Measurements from ENCODE around the gene ATP2B3. TPM values are rescaled to one million over a fixed set of nuclear protein-coding genes. Genes with fewer than 3 reads are reported as not detected.

Gene ATP2B3
- total and polyA plus RNA-seq, 4 donors, result 11.8 to 20.1 (median 16.6) TPM

DNA sequence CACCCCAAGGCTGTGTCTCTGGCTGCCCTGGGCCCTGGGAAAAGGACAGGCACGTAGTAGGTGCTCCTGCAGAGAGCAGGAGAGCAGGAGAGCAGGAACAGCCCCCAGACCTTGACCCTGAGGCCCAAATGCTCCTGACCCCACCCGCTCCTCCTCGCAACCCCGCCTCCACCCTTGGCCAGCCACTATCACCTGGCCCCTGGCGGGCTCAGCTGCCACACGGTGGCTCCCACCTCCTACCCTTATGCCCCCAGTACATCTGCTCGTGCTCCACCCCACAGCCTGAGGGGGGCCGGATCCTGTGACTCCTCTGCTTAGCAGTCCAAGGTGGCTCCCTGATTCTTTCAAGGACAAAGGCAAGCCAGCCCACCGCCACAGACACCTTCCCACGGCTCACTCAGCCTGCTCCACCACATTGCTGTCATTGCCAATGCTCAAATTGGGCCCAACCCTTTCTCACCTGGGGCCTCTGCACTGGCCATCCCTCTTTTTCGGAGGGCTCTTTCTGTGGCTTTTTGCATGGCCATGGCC, 41.6 kb upstream of the ATP2B3 start:
- H3K27ac ChIP-seq (ENCODE audit: low read depth, low read length), result no peak overlapping the region
- H3K4me1 ChIP-seq (ENCODE audit: control insufficient read depth, insufficient read depth, low read length), result peaks cover 64% of the 10 kb centered on the region
- 80% methylated on average over 11 of the region's 11 CpGs for WGBS (ENCODE audit: insufficient coverage)
- H3K9me3 ChIP-seq (ENCODE audit: control insufficient read depth, insufficient read depth, low read length), result no peaks in the 10 kb centered on the region
- DNase-seq (ENCODE audit: low read depth in 4 of 6, low spot score in 6 of 6), result no peak
- no peak overlapping the region for H3K4me3 ChIP-seq (ENCODE audit: low read depth, low read length)
- no peaks in the 10 kb centered on the region for H3K27me3 ChIP-seq (ENCODE audit: control insufficient read depth, insufficient read depth, low read length)
- no peaks in the 10 kb centered on the region for H3K36me3 ChIP-seq (ENCODE audit: control insufficient read depth, insufficient read depth, low read length)

GRCh38 chrX:153476666-153477363, 40.6 kb upstream of the ATP2B3 start:
- DNase-seq (ENCODE audit: low read depth in 4 of 6, low spot score in 6 of 6), result peak in 1 of 6 donors; percentile 55

GRCh38 chrX:153477364-153477857, 40.0 kb upstream of the ATP2B3 start:
- peaks cover 62% of the 10 kb centered on the region for H3K4me1 ChIP-seq (ENCODE audit: control insufficient read depth, insufficient read depth, low read length)
- 61% methylated on average over 11 of the region's 11 CpGs for WGBS (ENCODE audit: insufficient coverage)
- DNase-seq (ENCODE audit: low read depth in 4 of 6, low spot score in 6 of 6), result no peak
- no peaks in the 10 kb centered on the region for H3K27me3 ChIP-seq (ENCODE audit: control insufficient read depth, insufficient read depth, low read length)
- peaks cover under 1% of the 10 kb centered on the region for H3K36me3 ChIP-seq (ENCODE audit: control insufficient read depth, insufficient read depth, low read length)
- no peak overlapping the region for H3K4me3 ChIP-seq (ENCODE audit: low read depth, low read length)
- H3K27ac ChIP-seq (ENCODE audit: low read depth, low read length), result peak overlapping the region; percentile 79
- no peaks in the 10 kb centered on the region for H3K9me3 ChIP-seq (ENCODE audit: control insufficient read depth, insufficient read depth, low read length)

More at GRCh38 chrX:153476666-153477363, 40.6 kb upstream of the ATP2B3 start:
- Histone ChIP-seq H3K27me3 (ENCODE audit: control insufficient read depth, insufficient read depth, low read length) (no peaks in the 10 kb centered on the region), H3K27ac (ENCODE audit: low read depth, low read length) (peak overlapping the region; percentile 79), H3K36me3 (ENCODE audit: control insufficient read depth, insufficient read depth, low read length) (no peaks in the 10 kb centered on the region), H3K4me1 (ENCODE audit: control insufficient read depth, insufficient read depth, low read length) (peaks cover 62% of the 10 kb centered on the region), H3K4me3 (ENCODE audit: low read depth, low read length) (no peak overlapping the region), H3K9me3 (ENCODE audit: control insufficient read depth, insufficient read depth, low read length) (no peaks in the 10 kb centered on the region)
- 59% methylated on average over 11 of the region's 16 CpGs for WGBS (ENCODE audit: insufficient coverage)

- no peak for DNase-seq (ENCODE audit: low read depth in 4 of 6, low spot score in 6 of 6)
- Histone ChIP-seq H3K27ac (ENCODE audit: low read depth, low read length) (peak overlapping the region; percentile 79), H3K36me3 (ENCODE audit: control insufficient read depth, insufficient read depth, low read length) (peaks cover 3% of the 10 kb centered on the region), H3K4me1 (ENCODE audit: control insufficient read depth, insufficient read depth, low read length) (peaks cover 62% of the 10 kb centered on the region), H3K4me3 (ENCODE audit: low read depth, low read length) (no peak overlapping the region), H3K27me3 (ENCODE audit: control insufficient read depth, insufficient read depth, low read length) (no peaks in the 10 kb centered on the region), H3K9me3 (ENCODE audit: control insufficient read depth, insufficient read depth, low read length) (no peaks in the 10 kb centered on the region)
- 76% methylated on average over 9 of the region's 9 CpGs for WGBS (ENCODE audit: insufficient coverage)
These were observed 39.5 kb upstream of the ATP2B3 start for GRCh38 chrX:153477901-153478300.

GRCh38 chrX:153478746-153479145, 38.7 kb upstream of the ATP2B3 start:
- peaks cover 62% of the 10 kb centered on the region for H3K4me1 ChIP-seq (ENCODE audit: control insufficient read depth, insufficient read depth, low read length)
- peak overlapping the region; percentile 61 for H3K27ac ChIP-seq (ENCODE audit: low read depth, low read length)
- peaks cover 3% of the 10 kb centered on the region for H3K36me3 ChIP-seq (ENCODE audit: control insufficient read depth, insufficient read depth, low read length)
- WGBS (ENCODE audit: insufficient coverage), result 66% methylated on average over 16 of the region's 16 CpGs
- H3K27me3 ChIP-seq (ENCODE audit: control insufficient read depth, insufficient read depth, low read length), result no peaks in the 10 kb centered on the region
- H3K4me3 ChIP-seq (ENCODE audit: low read depth, low read length), result no peak overlapping the region
- H3K9me3 ChIP-seq (ENCODE audit: control insufficient read depth, insufficient read depth, low read length), result no peaks in the 10 kb centered on the region
- peak in 3 of 6 donors; percentile 33 to 65 (median 61) for DNase-seq (ENCODE audit: low read depth in 4 of 6, low spot score in 6 of 6)

DNA sequence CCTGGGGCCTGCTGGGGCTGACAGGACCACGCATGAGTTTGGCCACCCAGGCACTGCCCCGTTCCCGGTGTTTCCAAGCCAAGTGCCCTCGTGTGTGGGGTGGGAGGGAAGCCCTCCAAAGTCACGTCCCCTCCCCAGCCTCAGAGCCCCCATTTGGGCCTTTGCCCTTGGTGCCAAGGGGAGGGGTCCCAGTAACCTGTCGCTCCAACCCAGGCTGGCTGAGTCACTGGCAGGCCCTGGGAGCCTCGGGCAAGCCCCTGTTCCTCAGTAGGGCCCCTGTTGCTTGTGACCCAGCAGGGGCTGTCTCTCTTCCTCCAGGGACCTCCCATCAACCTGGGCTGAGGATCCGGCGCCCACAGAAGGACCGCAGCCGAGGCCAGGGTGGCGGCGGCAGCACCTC, 36.4 kb upstream of the ATP2B3 start:
- no peaks in the 10 kb centered on the region for H3K27me3 ChIP-seq (ENCODE audit: control insufficient read depth, insufficient read depth, low read length)
- WGBS (ENCODE audit: insufficient coverage), result 92% methylated on average over 9 of the region's 13 CpGs
- H3K27ac ChIP-seq (ENCODE audit: low read depth, low read length), result no peak overlapping the region
- peaks cover 3% of the 10 kb centered on the region for H3K36me3 ChIP-seq (ENCODE audit: control insufficient read depth, insufficient read depth, low read length)
- peaks cover 58% of the 10 kb centered on the region for H3K4me1 ChIP-seq (ENCODE audit: control insufficient read depth, insufficient read depth, low read length)
- DNase-seq (ENCODE audit: low read depth in 4 of 6, low spot score in 6 of 6), result no peak
- no peaks in the 10 kb centered on the region for H3K9me3 ChIP-seq (ENCODE audit: control insufficient read depth, insufficient read depth, low read length)
- no peak overlapping the region for H3K4me3 ChIP-seq (ENCODE audit: low read depth, low read length)

DNA sequence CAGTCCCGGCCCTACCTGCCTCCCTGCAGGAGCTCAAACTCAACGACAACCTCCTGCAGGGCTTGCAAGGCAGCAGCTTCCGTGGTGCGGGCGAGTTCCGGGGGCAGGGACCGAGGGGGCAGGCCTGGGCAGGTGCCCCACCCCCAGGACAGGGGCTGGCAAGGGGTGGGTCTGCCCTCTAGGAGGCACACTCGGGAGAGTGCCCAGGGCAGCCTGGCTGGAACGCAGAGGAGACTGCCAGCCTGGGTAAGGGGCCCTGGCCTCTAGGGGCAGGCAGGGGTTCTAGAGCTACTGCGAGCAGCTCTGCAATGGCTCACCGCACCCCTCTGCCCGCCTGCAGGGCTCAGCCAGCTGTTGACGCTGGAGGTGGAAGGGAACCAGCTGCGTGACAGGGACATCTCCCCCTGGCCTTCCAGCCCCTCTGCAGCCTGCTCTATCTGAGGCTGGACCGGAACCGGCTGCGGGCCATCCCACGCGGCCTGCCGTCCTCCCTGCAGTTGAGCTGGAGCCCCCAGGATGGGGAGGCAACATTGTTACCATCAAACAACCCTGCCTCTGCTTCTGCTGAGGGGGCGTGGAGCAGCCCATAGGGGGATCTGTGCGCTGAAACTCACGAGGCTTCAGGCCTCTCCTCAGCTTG, 34.9 kb upstream of the ATP2B3 start:
- DNase-seq (ENCODE audit: low read depth in 4 of 6, low spot score in 6 of 6), result no peak
- H3K4me1 ChIP-seq (ENCODE audit: control insufficient read depth, insufficient read depth, low read length), result peaks cover 62% of the 10 kb centered on the region
- WGBS (ENCODE audit: insufficient coverage), result 81% methylated on average over 23 of the region's 23 CpGs
- H3K27ac ChIP-seq (ENCODE audit: low read depth, low read length), result no peak overlapping the region
- H3K4me3 ChIP-seq (ENCODE audit: low read depth, low read length), result no peak overlapping the region
- no peaks in the 10 kb centered on the region for H3K27me3 ChIP-seq (ENCODE audit: control insufficient read depth, insufficient read depth, low read length)
- H3K9me3 ChIP-seq (ENCODE audit: control insufficient read depth, insufficient read depth, low read length), result no peaks in the 10 kb centered on the region
- H3K36me3 ChIP-seq (ENCODE audit: control insufficient read depth, insufficient read depth, low read length), result peaks cover 3% of the 10 kb centered on the region

- H3K27ac ChIP-seq (ENCODE audit: low read depth, low read length), result no peak overlapping the region
- 83% methylated on average over 30 of the region's 30 CpGs for WGBS (ENCODE audit: insufficient coverage)
- H3K36me3 ChIP-seq (ENCODE audit: control insufficient read depth, insufficient read depth, low read length), result peaks cover 3% of the 10 kb centered on the region
- H3K4me3 ChIP-seq (ENCODE audit: low read depth, low read length), result no peak overlapping the region
- no peak for DNase-seq (ENCODE audit: low read depth in 4 of 6, low spot score in 6 of 6)
- no peaks in the 10 kb centered on the region for H3K9me3 ChIP-seq (ENCODE audit: control insufficient read depth, insufficient read depth, low read length)
- H3K27me3 ChIP-seq (ENCODE audit: control insufficient read depth, insufficient read depth, low read length), result no peaks in the 10 kb centered on the region
- peaks cover 48% of the 10 kb centered on the region for H3K4me1 ChIP-seq (ENCODE audit: control insufficient read depth, insufficient read depth, low read length)
These were observed 31.9 kb upstream of the ATP2B3 start for GRCh38 chrX:153485396-153486080.

DNA sequence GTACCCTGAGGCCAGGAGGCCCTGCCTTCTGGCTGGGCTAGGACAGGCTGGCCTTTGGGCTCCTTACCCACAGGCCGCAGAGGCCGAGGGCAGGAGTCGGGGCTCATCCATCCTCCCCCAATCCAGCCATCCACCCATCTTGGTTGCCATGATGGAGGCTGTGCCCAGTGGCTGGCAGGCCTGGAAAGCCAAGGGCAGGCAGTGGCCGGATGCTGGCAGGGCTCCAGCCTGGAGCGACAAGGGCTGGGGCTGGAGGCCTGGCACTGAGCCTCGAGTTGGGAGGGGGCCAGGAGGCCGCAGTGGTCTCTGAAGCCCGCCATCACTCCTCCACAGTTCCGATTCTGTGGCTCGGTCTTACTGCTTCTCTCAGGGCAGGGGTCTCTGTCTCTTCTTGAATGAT, 31.3 kb upstream of the ATP2B3 start:
- Histone ChIP-seq H3K4me3 (ENCODE audit: low read depth, low read length) (no peak overlapping the region), H3K9me3 (ENCODE audit: control insufficient read depth, insufficient read depth, low read length) (no peaks in the 10 kb centered on the region), H3K27ac (ENCODE audit: low read depth, low read length) (no peak overlapping the region), H3K4me1 (ENCODE audit: control insufficient read depth, insufficient read depth, low read length) (peaks cover 47% of the 10 kb centered on the region), H3K27me3 (ENCODE audit: control insufficient read depth, insufficient read depth, low read length) (no peaks in the 10 kb centered on the region), H3K36me3 (ENCODE audit: control insufficient read depth, insufficient read depth, low read length) (peaks cover 3% of the 10 kb centered on the region)
- 64% methylated on average over 9 of the region's 10 CpGs for WGBS (ENCODE audit: insufficient coverage)
- DNase-seq (ENCODE audit: low read depth in 4 of 6, low spot score in 6 of 6), result peak in 1 of 6 donors; percentile 38
